Measurements from ENCODE around the gene CTTN.
"Not testable (repeated sequence)": the region's sequence is repeated elsewhere in the genome, so short reads cannot be mapped to it uniquely, and the experiment has no call there.

GRCh38 chr11:70390882-70391281 lies 7.4 kb upstream of the CTTN start:
- not testable (repeated sequence) for TF ChIP-seq CTCF (conservative IDR thresholded peaks at IDR 0.05; ENCODE audit: low read length); EZH2phosphoT487 (IDR thresholded peaks at IDR 0.05; ENCODE audit: borderline replicate concordance, low read depth, low read length)
